Panc1 (cell line): ENCODE results near the gene PCNT. TPM values are rescaled to one million over a fixed set of nuclear protein-coding genes. Genes with fewer than 3 reads are reported as not detected.
A peak's percentile ranks its signal among the peaks of the same experiment; 100 is the strongest.

Experiments used
- ATAC-seq: fragments of 200-7000 bp; cut with Tn5 transposase; 2 replicates; pipeline ENCODE4 v1.9.1; 2020; ENCODE audit warnings: mild to moderate bottlenecking, moderate library complexity
- BruUV-seq: library from RNA; stranded (reverse); fragments of 400-500 nt; replicated peaks from 2 replicates; lab custom pipeline; 2021; lab: Mats Ljungman, UMichigan
- CTCF ChIA-PET: fragments of 300-600 bp; sonication (Branson Sonifier 250); formaldehyde crosslinking; loops from one replicate; lab custom pipeline; 2022; ENCODE audit warnings: antibody characterized with exemption; lab: Charles Lee
- POLR2A ChIA-PET: fragments of 300-600 bp; sonication (Branson Sonifier 250); formaldehyde crosslinking; loops from one replicate; lab custom pipeline; 2022; ENCODE audit warnings: antibody characterized with exemption; lab: Charles Lee
- DNase-seq: peaks from one replicate; pipeline ENCODE4 v3.0.0-alpha.2; 2010; ENCODE audit warnings: low read depth, low spot score
- H3K27ac ChIP-seq: 2 replicates; pipeline ENCODE4 v1.5.1; 2011; ENCODE audit warnings: mild to moderate bottlenecking, low read length, inconsistent platforms
- H3K27me3 ChIP-seq: fragments of 200-500 bp; sonication (Bioruptor generic); 2 replicates; pipeline ENCODE4 v1.6.0; 2014; ENCODE audit warnings: low read length, inconsistent platforms; ENCODE audit not compliant: control insufficient read depth, insufficient read depth
- H3K36me3 ChIP-seq: fragments of 200-500 bp; sonication (Bioruptor generic); 2 replicates; pipeline ENCODE4 v1.5.1; 2014; ENCODE audit warnings: inconsistent platforms, mild to moderate bottlenecking, low read length, moderate library complexity; ENCODE audit not compliant: control insufficient read depth, insufficient read depth
- H3K4me1 ChIP-seq: 2 replicates; pipeline ENCODE4 v1.5.1; 2011; ENCODE audit warnings: inconsistent platforms, mild to moderate bottlenecking, low read length, moderate library complexity; ENCODE audit not compliant: control insufficient read depth, insufficient read depth
- H3K4me3 ChIP-seq, 2 experiments: 2 replicates each; pipeline ENCODE4 v1.5.1; 2011 to 2012; ENCODE audit warnings: low read depth in 2 of 2, low read length in 2 of 2, mild to moderate bottlenecking in 2 of 2, inconsistent platforms in 1 of 2, moderate library complexity in 1 of 2
- H3K9me3 ChIP-seq: fragments of 200-500 bp; sonication (Bioruptor generic); 2 replicates; pipeline ENCODE4 v1.5.1; 2014; ENCODE audit warnings: low read depth, mild to moderate bottlenecking, inconsistent platforms, low read length, moderate library complexity; ENCODE audit not compliant: control insufficient read depth, insufficient read depth
- POLR2AphosphoS5 ChIP-seq: IDR thresholded peaks from 2 replicates; pipeline ENCODE4 v1.6.1; 2012; ENCODE audit warnings: mild to moderate bottlenecking, low read depth, low read length, moderate library complexity
- SIN3A ChIP-seq: IDR thresholded peaks from 2 replicates; pipeline ENCODE4 v1.6.1; 2012; ENCODE audit warnings: low read depth, mild to moderate bottlenecking, low read length, moderate library complexity, borderline replicate concordance; ENCODE audit not compliant: insufficient read depth
- TCF7L2 ChIP-seq: IDR thresholded peaks from 2 replicates; pipeline ENCODE4 v1.6.1; 2011; ENCODE audit warnings: mild to moderate bottlenecking, low read depth, low read length, inconsistent platforms
- in situ Hi-C: cut with HindIII; loops from 2 replicates; pipeline ENCODE4 v1.10.0; 2016; ENCODE audit warnings: low sequenced_read_pairs, low pct_unique_long_range_greater_than_20kb
- intact Hi-C: fragments of 100-400 bp; cut with micrococcal nuclease; formaldehyde crosslinking; loops from one replicate; pipeline ENCODE4 v1.10.0; 2022; ENCODE audit not compliant: unreplicated experiment
- total RNA-seq: library from RNA; stranded (reverse); gene quantifications from one replicate; pipeline ENCODE4 v1.2.1, GENCODE V29; 2021; ENCODE audit not compliant: unreplicated experiment
- TF ChIP-seq, protein P1 (sequence below): fragments of 450-650 bp; IDR thresholded peaks from 2 replicates; pipeline ENCODE4 v1.5.1; 2017; ENCODE audit warnings: mild to moderate bottlenecking
- TF ChIP-seq, protein P2 (sequence below), 2 experiments: IDR thresholded peaks; 2 replicates each; pipeline ENCODE4 v1.6.1; 2011 to 2012; ENCODE audit warnings: low read depth in 2 of 2, control low read depth in 1 of 2, low read length in 1 of 2, mild to moderate bottlenecking in 1 of 2, moderate library complexity in 1 of 2; ENCODE audit not compliant: insufficient read depth in 1 of 2

PCNT gene
- total RNA-seq, 1 experiment from 2014 or later: 44.3 TPM

DNA sequence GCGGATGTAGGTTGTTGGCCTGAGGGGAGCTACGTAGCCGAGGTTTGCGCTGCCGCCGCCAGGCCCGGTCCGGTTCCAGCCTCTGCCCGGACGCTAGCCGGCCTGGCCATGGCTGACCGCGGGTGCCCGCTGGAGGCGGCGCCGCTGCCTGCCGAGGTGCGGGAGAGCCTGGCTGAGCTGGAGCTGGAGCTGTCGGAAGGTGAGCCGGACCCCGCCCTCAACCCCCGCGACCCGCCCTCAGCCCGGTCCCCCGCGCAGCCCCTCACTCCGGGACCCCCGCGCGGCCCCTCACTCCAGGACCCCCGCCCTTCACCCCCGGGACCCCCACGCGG lies 135.0 kb downstream of the PCNT start:
- Histone ChIP-seq H3K36me3 (peaks cover 9% of the 10 kb centered on the region; the same call in 1 of the 2 replicates), H3K4me1 (peaks cover 3% of the 10 kb centered on the region; the same call in 1 of the 2 replicates), H3K4me3 (peak overlapping the region; percentile 75 to 91), H3K27me3 (no peaks in the 10 kb centered on the region), H3K27ac (no peak overlapping the region; the same call in 1 of the 2 replicates), H3K9me3 (no peaks in the 10 kb centered on the region)
- BruUV-seq: no TSS peak
- CTCF ChIA-PET: no interaction called here
- peak; percentile 73 for ATAC-seq
- in situ Hi-C loops: no loop called here
- DNase-seq: no peak
- TF ChIP-seq TCF7L2: no peak
- TF ChIP-seq, protein P1, sequence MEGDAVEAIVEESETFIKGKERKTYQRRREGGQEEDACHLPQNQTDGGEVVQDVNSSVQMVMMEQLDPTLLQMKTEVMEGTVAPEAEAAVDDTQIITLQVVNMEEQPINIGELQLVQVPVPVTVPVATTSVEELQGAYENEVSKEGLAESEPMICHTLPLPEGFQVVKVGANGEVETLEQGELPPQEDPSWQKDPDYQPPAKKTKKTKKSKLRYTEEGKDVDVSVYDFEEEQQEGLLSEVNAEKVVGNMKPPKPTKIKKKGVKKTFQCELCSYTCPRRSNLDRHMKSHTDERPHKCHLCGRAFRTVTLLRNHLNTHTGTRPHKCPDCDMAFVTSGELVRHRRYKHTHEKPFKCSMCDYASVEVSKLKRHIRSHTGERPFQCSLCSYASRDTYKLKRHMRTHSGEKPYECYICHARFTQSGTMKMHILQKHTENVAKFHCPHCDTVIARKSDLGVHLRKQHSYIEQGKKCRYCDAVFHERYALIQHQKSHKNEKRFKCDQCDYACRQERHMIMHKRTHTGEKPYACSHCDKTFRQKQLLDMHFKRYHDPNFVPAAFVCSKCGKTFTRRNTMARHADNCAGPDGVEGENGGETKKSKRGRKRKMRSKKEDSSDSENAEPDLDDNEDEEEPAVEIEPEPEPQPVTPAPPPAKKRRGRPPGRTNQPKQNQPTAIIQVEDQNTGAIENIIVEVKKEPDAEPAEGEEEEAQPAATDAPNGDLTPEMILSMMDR: no peak
- TF ChIP-seq POLR2AphosphoS5: no peak
- TF ChIP-seq SIN3A: peak; percentile 65; the same call in 1 of the 2 replicates
- POLR2A ChIA-PET: no interaction called here
- intact Hi-C loops: no loop called here

DNA sequence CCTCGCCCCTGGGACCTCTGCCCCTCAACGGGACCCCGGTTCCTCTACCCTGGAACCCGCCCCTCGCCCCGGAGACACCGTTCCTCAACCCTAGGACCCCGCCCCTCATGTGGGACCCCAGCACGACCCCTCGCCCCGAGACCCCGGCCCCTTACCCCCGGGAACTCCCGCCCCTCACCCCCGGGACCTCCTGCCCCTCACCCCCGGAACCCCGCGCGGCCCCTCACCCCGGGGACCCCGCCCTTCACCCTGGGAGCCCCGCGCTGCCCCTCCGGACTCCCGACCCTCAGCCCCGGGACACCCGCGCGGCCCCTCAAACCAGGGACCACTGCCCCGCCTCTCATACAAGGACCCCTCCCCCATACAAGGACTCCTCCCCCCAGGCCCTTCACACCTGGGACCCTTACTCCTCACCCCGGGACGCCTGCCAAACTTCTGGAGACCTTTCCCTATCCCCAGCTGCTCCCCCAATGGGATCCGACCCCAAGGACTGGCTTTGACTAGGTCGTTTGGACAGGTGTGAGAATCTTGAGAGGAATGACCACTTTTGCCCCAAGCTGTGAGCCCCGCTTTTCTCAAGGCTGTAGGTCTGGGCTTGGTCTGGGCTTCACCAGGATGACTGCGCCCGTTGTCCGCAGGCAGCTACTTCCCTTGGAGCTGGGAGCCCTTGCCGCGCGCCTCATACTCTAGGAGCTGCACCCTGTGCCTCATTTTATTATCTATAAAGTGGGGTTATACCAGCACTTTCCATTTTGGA lies 135.6 kb downstream of the PCNT start:
- DNase-seq (no peak), ATAC-seq (no peak)
- ChIA-PET POLR2A (no interaction called here), CTCF (no interaction called here)
- in situ Hi-C loops: no loop called here
- Histone ChIP-seq H3K9me3 (no peaks in the 10 kb centered on the region), H3K27me3 (no peaks in the 10 kb centered on the region), H3K36me3 (peaks cover 9% of the 10 kb centered on the region; the same call in 1 of the 2 replicates), H3K4me1 (peaks cover 3% of the 10 kb centered on the region; the same call in 1 of the 2 replicates), H3K27ac (peak overlapping the region; percentile 72), H3K4me3 (peak overlapping the region; percentile 75 to 91)
- no TSS peak for BruUV-seq
- intact Hi-C loops: no loop called here
- TF ChIP-seq SIN3A: no peak
- no peak for TF ChIP-seq TCF7L2
- TF ChIP-seq, protein P2, sequence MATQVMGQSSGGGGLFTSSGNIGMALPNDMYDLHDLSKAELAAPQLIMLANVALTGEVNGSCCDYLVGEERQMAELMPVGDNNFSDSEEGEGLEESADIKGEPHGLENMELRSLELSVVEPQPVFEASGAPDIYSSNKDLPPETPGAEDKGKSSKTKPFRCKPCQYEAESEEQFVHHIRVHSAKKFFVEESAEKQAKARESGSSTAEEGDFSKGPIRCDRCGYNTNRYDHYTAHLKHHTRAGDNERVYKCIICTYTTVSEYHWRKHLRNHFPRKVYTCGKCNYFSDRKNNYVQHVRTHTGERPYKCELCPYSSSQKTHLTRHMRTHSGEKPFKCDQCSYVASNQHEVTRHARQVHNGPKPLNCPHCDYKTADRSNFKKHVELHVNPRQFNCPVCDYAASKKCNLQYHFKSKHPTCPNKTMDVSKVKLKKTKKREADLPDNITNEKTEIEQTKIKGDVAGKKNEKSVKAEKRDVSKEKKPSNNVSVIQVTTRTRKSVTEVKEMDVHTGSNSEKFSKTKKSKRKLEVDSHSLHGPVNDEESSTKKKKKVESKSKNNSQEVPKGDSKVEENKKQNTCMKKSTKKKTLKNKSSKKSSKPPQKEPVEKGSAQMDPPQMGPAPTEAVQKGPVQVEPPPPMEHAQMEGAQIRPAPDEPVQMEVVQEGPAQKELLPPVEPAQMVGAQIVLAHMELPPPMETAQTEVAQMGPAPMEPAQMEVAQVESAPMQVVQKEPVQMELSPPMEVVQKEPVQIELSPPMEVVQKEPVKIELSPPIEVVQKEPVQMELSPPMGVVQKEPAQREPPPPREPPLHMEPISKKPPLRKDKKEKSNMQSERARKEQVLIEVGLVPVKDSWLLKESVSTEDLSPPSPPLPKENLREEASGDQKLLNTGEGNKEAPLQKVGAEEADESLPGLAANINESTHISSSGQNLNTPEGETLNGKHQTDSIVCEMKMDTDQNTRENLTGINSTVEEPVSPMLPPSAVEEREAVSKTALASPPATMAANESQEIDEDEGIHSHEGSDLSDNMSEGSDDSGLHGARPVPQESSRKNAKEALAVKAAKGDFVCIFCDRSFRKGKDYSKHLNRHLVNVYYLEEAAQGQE (IDR thresholded peaks at IDR 0.05; ENCODE audit: insufficient read depth in 1 of 2, low read depth in 2 of 2, low read length in 1 of 2): no peak
- no peak for TF ChIP-seq POLR2AphosphoS5
- TF ChIP-seq, protein P1: no peak
